ENCODE measurements around the gene FAM90A1.
"Not testable (repeated sequence)": the region's sequence is repeated elsewhere in the genome, so short reads cannot be mapped to it uniquely, and the experiment has no call there.

- TF ChIP-seq CTCF (IDR thresholded peaks at IDR 0.05; ENCODE audit: insufficient read depth, low read depth, low read length); EZH2 (IDR thresholded peaks at IDR 0.05; ENCODE audit: insufficient read depth, low read length): not testable (repeated sequence)
These were observed 39.3 kb downstream of the FAM90A1 start for GRCh38 chr12:8188088-8188487.
